GM18907 (cell line): ENCODE measurements around the gene SEC22A.

ENCODE experiments used
- ATAC-seq: cut with Tn5 transposase; IDR thresholded peaks from one replicate; pipeline ENCODE4 v1.9.1; 2021; ENCODE audit warnings: mild to moderate bottlenecking, moderate library complexity; ENCODE audit not compliant: unreplicated experiment

Gene SEC22A

GRCh38 chr3:123301331-123302184 is 99.8 kb downstream of the SEC22A start:
- ATAC-seq, result no peak

DNA sequence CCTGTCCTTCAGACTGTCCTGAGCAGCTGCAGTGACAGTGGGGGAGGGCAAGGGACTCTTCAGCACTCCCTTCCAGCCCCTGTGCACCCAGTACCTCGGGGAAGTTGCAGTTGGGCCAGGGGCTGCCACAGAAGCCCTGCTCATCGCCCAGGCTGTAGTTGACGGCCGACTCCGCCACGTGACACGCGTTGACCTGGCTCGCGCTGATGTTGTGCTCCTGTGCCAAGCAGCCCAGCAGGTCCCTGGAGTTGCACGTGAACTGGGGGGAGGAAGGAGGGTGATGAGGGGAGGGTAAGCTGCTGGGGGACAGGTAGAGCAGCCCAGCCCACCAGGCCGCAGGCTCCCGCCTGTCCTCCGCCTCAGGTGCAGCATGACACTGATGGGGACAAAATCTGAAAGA is 101.2 kb downstream of the SEC22A start:
- no peak for ATAC-seq

GRCh38 chr3:123303976-123304560 is 102.3 kb downstream of the SEC22A start:
- no peak for ATAC-seq

- ATAC-seq, result no peak
Measured at GRCh38 chr3:123305192-123305591, 103.4 kb downstream of the SEC22A start.

GRCh38 chr3:123307064-123307463 is 105.3 kb downstream of the SEC22A start:
- no peak for ATAC-seq

GRCh38 chr3:123310186-123310585 is 108.4 kb downstream of the SEC22A start:
- ATAC-seq, result no peak

GRCh38 chr3:123310741-123311140 is 109.0 kb downstream of the SEC22A start:
- no peak for ATAC-seq

- ATAC-seq, result no peak
Measured at GRCh38 chr3:123311201-123311600, 109.5 kb downstream of the SEC22A start.

GRCh38 chr3:123312331-123313265 is 110.9 kb downstream of the SEC22A start:
- ATAC-seq, result no peak

DNA sequence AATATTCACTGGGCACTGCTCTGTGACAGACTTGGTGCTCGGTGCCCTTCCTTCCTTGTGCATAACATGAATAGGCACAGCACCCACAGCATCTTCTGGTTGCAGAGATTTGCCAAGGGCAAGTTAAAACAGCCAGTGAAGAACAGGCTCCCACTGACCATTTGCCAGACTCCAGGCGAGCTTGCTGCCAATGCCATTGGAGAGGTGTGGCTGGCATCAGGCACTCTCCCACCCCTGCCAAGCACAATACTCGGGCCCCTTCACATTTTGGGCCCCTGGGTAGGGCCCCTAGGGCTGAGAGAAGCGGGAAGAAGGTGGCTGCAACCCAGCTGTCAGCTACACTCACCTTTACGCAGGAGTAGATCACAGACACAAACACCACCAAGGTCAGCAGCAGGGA is 112.1 kb downstream of the SEC22A start:
- no peak for ATAC-seq

DNA sequence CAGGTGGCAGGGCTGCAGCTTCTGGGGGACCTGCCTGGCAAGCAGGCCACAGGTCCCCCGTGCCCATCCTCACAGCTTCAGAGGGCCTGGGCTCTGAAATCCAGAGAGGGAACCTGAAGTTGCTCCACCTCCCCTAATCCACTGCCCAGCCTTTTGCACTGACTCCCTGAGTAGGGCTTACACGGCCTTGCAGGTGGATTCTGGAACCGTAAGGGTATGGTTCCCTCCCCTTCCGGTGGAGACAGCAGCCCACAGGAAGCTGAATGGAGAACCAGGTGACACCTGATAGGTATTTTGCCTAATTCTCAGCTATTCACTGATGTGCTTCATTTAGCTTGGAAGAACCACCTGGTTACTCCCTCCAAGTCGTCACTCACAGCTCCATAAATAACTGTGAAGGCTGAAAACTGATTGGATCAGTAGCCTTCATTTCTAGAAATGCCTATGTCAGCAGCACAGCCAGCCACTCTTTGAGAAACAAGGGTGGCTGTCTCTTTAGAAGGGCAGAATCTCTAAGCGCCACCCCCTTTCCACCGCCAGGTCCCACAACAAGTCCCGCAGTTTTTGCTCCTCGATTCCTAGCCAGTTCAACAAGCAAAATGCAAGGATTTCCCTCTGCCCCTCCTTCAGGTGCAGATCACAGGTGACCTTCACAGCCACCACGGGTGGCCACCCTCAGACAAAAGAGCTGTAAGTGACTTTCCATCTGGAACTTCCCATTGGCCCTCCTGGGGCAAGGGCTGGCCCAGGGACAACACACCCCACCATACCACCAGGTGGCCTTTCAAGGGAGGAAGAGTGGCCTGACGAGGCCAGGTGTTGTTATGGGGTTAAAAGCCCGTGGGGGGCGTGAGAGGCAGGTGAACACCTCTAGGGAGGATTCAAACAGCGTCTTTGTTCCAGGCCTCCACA is 112.9 kb downstream of the SEC22A start:
- ATAC-seq, result no peak

- ATAC-seq, result no peak
Measured at GRCh38 chr3:123315271-123315595, 113.5 kb downstream of the SEC22A start.

- no peak for ATAC-seq
Measured at GRCh38 chr3:123317716-123318115, 116.0 kb downstream of the SEC22A start.

- ATAC-seq, result no peak
Measured at GRCh38 chr3:123318374-123318773, 116.6 kb downstream of the SEC22A start.

DNA sequence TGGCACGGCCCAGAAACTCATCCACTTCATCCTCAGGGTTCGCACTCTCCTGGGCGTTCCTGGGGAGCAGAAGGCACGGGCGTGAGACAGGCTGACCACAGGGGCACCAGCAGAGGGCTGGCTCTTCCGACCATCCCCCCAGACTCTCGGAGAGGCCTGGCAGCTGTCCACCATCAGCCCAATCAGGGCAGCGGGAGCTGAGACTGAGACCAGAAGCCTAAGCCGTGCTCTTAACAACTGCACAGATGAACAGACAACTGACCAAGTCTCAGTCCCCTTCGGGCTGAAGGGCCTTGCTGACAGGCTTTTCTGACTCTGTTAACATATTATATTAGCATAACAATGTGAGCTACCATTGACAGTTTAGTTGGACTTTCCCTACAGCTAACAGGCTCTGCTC is 118.0 kb downstream of the SEC22A start:
- no peak for ATAC-seq

DNA sequence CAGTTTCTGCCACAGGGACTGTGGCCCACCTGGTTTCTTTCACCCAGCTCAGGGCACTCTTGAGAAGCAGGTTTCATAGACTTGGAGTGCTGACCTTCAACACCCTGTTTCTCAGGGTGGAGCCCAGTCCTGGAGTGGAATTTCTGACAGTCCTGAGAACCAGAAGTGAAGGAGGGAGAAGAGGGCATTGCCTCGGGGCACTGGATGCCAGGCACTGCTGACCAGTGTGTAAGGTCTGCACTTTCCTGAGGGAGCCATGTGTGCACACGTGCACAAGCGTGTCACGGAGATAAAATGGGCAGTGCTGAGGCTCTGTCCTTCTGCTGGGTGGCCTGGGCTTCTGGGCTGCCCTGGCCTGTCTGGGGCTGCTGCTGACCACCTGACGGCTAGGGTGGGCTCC is 118.5 kb downstream of the SEC22A start:
- ATAC-seq, result no peak

DNA sequence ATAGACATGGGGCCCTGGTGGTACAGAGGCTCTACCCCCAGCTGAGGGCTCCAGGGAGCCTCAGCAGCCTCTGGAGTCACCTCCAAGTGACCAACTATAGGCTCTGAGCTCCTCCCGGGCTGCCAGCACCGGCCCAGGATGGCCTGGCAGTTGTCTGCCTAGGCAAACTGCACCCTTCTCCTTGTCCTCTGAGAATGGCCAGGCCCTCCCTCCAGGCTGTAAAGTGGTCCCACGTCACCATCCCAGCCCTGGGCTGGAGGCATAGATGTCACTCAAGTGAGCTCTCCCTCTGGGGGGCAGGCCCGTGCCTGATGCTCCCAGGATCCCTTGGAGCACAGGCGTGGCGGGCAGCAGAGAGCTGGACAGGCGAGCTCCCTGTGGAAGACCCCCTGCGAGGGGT is 120.1 kb downstream of the SEC22A start:
- ATAC-seq, result no peak

DNA sequence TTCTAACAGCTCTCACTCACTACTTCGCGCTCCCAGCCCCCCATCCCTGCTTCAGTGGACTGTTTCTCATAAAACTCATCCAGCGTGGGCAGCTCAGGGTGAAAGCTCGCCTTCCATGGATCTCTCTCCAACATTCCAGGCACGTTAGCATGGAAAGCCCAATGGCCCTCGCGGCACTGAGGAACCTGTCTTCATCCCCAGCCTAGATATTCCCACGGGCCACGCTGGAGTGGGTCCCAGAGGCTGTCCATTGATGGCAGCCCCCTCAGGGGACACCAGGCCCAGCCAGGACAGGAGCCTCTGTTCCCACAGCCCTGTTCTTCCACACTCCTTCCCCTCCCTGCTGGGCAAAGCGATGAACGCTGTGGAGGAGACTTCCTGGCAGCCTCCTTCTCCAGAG is 121.1 kb downstream of the SEC22A start:
- ATAC-seq, result no peak
